Measurements from ENCODE around the gene PLEKHG4B.

GRCh38 chr5:129148-129547 lies 37.2 kb downstream of the PLEKHG4B start:
- no peak for TF ChIP-seq EZH2 (IDR thresholded peaks at IDR 0.05; ENCODE audit: borderline replicate concordance, low read depth, low read length, poor library complexity, severe bottlenecking)
- no peak for TF ChIP-seq CTCF (conservative IDR thresholded peaks at IDR 0.05; ENCODE audit: low read depth, low read length)

Data from A673 (cell line).